Measurements from ENCODE around the gene HSD17B13.

DNA sequence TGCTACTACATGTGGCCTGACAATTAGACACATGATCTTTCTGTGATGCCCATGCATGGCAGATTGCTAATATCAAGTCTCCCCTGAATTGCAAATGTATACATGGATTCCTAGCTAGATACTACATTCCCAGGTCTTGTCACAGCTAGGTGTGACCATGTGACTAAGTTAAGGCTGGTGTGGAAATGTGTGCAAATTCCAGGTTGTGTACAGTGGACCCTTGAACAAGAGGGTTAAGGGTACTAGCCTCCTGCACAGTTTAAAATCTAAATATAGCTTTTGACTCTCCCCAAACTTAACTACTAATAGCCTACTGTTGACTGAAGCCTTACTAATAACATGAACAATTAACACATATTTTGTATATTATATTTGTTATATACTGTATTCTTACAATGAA is 48.4 kb downstream of the HSD17B13 start:
- TF ChIP-seq, protein P1, sequence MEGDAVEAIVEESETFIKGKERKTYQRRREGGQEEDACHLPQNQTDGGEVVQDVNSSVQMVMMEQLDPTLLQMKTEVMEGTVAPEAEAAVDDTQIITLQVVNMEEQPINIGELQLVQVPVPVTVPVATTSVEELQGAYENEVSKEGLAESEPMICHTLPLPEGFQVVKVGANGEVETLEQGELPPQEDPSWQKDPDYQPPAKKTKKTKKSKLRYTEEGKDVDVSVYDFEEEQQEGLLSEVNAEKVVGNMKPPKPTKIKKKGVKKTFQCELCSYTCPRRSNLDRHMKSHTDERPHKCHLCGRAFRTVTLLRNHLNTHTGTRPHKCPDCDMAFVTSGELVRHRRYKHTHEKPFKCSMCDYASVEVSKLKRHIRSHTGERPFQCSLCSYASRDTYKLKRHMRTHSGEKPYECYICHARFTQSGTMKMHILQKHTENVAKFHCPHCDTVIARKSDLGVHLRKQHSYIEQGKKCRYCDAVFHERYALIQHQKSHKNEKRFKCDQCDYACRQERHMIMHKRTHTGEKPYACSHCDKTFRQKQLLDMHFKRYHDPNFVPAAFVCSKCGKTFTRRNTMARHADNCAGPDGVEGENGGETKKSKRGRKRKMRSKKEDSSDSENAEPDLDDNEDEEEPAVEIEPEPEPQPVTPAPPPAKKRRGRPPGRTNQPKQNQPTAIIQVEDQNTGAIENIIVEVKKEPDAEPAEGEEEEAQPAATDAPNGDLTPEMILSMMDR (IDR thresholded peaks at IDR 0.05), result no peak
- TF ChIP-seq POLR2A (IDR thresholded peaks at IDR 0.05; ENCODE audit: low read depth), result no peak

All from esophagus muscularis mucosa (tissue), 3 donors.